ENCODE results near the gene AGAP1.

GRCh38 chr2:235612181-235612950 is 118.5 kb downstream of the AGAP1 start:
- TF ChIP-seq, protein P1, sequence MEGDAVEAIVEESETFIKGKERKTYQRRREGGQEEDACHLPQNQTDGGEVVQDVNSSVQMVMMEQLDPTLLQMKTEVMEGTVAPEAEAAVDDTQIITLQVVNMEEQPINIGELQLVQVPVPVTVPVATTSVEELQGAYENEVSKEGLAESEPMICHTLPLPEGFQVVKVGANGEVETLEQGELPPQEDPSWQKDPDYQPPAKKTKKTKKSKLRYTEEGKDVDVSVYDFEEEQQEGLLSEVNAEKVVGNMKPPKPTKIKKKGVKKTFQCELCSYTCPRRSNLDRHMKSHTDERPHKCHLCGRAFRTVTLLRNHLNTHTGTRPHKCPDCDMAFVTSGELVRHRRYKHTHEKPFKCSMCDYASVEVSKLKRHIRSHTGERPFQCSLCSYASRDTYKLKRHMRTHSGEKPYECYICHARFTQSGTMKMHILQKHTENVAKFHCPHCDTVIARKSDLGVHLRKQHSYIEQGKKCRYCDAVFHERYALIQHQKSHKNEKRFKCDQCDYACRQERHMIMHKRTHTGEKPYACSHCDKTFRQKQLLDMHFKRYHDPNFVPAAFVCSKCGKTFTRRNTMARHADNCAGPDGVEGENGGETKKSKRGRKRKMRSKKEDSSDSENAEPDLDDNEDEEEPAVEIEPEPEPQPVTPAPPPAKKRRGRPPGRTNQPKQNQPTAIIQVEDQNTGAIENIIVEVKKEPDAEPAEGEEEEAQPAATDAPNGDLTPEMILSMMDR (IDR thresholded peaks at IDR 0.05; ENCODE audit: insufficient read depth, low read depth, low read length) = no peak
- no peak for TF ChIP-seq EZH2 (IDR thresholded peaks at IDR 0.05; ENCODE audit: insufficient read depth, low read length)
